A673 (cell line): ENCODE measurements around the gene PIGO. TPM values are rescaled to one million over a fixed set of nuclear protein-coding genes. Genes with fewer than 3 reads are reported as not detected.

Experiments used
- BruUV-seq: library from RNA; stranded (reverse); fragments of 400-500 nt; replicated peaks from 2 replicates; lab custom pipeline; 2021; lab: Mats Ljungman, UMichigan
- CTCF ChIA-PET: fragments of 300-600 bp; sonication (Branson Sonifier 250); formaldehyde crosslinking; loops from one replicate; lab custom pipeline; 2022; ENCODE audit warnings: antibody characterized with exemption; lab: Charles Lee
- POLR2A ChIA-PET: fragments of 300-600 bp; sonication (Branson Sonifier 250); formaldehyde crosslinking; loops from one replicate; lab custom pipeline; 2022; ENCODE audit warnings: antibody characterized with exemption; ENCODE audit not compliant: low non-redundant PET; lab: Charles Lee
- DNase-seq: peaks from one replicate; pipeline ENCODE4 v3.0.0-alpha.2; 2015; ENCODE audit warnings: low spot score
- H3K27ac ChIP-seq: fragments of 200-600 bp; sonication (generic); 2 replicates; pipeline ENCODE4 v1.5.1; 2016; ENCODE audit warnings: mixed run types, low read depth, mild to moderate bottlenecking, mixed read lengths, antibody characterized with exemption, low read length; ENCODE audit not compliant: poor library complexity, severe bottlenecking
- H3K27me3 ChIP-seq: fragments of 200-600 bp; sonication (generic); replicated peaks from 2 replicates; pipeline ENCODE4 v1.6.1; 2017; ENCODE audit warnings: mixed run types, low read depth, mild to moderate bottlenecking, mixed read lengths, antibody characterized with exemption, low read length; ENCODE audit not compliant: insufficient read depth, poor library complexity
- H3K36me3 ChIP-seq: fragments of 200-600 bp; sonication (generic); 2 replicates; pipeline ENCODE4 v1.6.1; 2016; ENCODE audit warnings: mixed run types, mild to moderate bottlenecking, mixed read lengths, antibody characterized with exemption, low read length; ENCODE audit not compliant: insufficient read depth, poor library complexity, severe bottlenecking
- H3K4me1 ChIP-seq: fragments of 200-600 bp; sonication (generic); 2 replicates; pipeline ENCODE4 v1.6.1; 2017; ENCODE audit warnings: mixed run types, mild to moderate bottlenecking, mixed read lengths, antibody characterized with exemption, low read length; ENCODE audit not compliant: insufficient read depth, poor library complexity, severe bottlenecking
- H3K4me3 ChIP-seq: fragments of 200-600 bp; sonication (generic); 2 replicates; pipeline ENCODE4 v1.5.1; 2016; ENCODE audit warnings: low read depth, mixed run types, mild to moderate bottlenecking, mixed read lengths, low read length; ENCODE audit not compliant: poor library complexity, severe bottlenecking
- H3K9me3 ChIP-seq: fragments of 200-600 bp; sonication (generic); 2 replicates; pipeline ENCODE4 v1.6.1; 2016; ENCODE audit warnings: mixed run types, low read depth, mild to moderate bottlenecking, mixed read lengths, antibody characterized with exemption, low read length; ENCODE audit not compliant: poor library complexity, severe bottlenecking
- EZH2 ChIP-seq: fragments of 200-600 bp; sonication (generic); IDR thresholded peaks from 2 replicates; pipeline ENCODE4 v1.6.1; 2017; ENCODE audit warnings: borderline replicate concordance, low read depth, mild to moderate bottlenecking, mixed read lengths, antibody characterized with exemption, low read length; ENCODE audit not compliant: poor library complexity, severe bottlenecking
- intact Hi-C: fragments of 100-400 bp; cut with micrococcal nuclease; formaldehyde crosslinking; loops from one replicate; pipeline ENCODE4 v1.10.0; 2022; ENCODE audit not compliant: unreplicated experiment
- total RNA-seq: library from RNA; stranded (reverse); gene quantifications from 2 replicates; pipeline ENCODE4 v1.2.3, GENCODE V29; 2021
- TF ChIP-seq, protein P1 (sequence below): fragments of 300-800, 200-600 bp; sonication (generic); conservative IDR thresholded peaks from 2 replicates; pipeline ENCODE4 v1.5.1; 2017; ENCODE audit warnings: low read depth, mild to moderate bottlenecking, antibody characterized with exemption, low read length, moderate library complexity, mixed read lengths

PIGO gene
- total RNA-seq, 1 experiment from 2014 or later = 32.9 TPM

DNA sequence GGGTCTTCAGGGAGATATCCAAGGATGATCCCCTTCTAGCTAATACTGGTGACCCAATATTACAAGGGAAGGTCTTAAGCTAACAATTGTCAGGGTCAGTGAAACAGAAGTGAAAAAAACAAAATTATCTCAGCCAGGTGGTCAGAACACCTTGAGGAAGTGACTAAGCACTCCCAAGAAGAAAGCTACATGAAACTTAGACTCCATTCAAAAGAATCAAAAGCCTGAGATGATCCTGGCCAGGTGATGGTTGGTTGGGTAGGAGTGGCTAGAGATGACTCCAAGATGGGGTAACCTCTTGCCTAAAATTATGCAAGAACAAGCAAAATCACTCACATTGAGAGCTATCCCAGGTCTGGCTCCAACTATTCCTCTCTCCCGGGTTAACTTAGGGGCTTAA is 29.3 kb downstream of the PIGO start:
- POLR2A ChIA-PET = interaction anchor here (0.7 kb wide), 1 partner anchor 313 kb away, joined by 8 read pairs; no protein-coding TSS in a partner anchor
- no TSS peak for BruUV-seq
- no peaks in the 10 kb centered on the region for H3K27me3 ChIP-seq

DNA sequence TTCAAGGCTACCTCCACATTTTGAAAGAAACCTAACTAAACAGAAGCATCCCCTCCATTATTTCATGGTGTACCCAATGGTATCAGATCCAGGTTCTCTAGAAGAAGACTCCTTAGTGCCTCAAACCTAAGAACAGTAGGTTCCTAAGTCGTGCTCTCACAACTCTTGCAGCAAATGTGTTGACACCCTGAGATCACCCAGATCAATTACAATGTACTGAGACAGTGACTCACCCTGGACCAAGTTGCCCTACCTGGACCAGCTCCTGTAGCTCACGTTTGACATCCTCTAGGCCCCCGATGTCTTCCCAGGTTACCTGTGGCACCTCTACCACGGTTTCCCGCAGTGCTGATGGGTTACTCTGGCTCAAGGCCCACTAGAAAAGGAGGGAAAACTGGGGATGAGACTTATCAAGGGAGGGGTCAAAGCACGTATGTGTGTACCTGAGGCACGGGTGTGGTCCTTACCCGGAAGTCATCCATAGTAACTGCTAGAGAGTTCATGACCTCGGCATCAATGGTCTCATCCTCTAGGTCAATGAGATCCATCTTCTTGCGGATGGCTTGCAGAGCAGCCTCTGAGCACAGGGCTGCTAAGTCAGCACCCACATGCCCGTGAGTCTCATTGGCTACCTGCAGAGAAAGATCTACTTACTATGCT is 35.7 kb downstream of the PIGO start:
- intact Hi-C loops = no loop called here
- H3K9me3 ChIP-seq = no peaks in the 10 kb centered on the region
- H3K4me1 ChIP-seq = no peaks in the 10 kb centered on the region
- H3K4me3 ChIP-seq = no peak overlapping the region
- H3K36me3 ChIP-seq = peaks cover 100% of the 10 kb centered on the region
- CTCF ChIA-PET = no interaction called here
- TF ChIP-seq EZH2 = no peak
- no TSS peak for BruUV-seq
- no peak overlapping the region for H3K27ac ChIP-seq
- H3K27me3 ChIP-seq = no peaks in the 10 kb centered on the region
- DNase-seq = no peak
- POLR2A ChIA-PET = no interaction called here

More for the DNA sequence above, 29.3 kb downstream of the PIGO start:
- TF ChIP-seq, protein P1, sequence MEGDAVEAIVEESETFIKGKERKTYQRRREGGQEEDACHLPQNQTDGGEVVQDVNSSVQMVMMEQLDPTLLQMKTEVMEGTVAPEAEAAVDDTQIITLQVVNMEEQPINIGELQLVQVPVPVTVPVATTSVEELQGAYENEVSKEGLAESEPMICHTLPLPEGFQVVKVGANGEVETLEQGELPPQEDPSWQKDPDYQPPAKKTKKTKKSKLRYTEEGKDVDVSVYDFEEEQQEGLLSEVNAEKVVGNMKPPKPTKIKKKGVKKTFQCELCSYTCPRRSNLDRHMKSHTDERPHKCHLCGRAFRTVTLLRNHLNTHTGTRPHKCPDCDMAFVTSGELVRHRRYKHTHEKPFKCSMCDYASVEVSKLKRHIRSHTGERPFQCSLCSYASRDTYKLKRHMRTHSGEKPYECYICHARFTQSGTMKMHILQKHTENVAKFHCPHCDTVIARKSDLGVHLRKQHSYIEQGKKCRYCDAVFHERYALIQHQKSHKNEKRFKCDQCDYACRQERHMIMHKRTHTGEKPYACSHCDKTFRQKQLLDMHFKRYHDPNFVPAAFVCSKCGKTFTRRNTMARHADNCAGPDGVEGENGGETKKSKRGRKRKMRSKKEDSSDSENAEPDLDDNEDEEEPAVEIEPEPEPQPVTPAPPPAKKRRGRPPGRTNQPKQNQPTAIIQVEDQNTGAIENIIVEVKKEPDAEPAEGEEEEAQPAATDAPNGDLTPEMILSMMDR = no peak
- Histone ChIP-seq H3K4me1 (peaks cover 6% of the 10 kb centered on the region), H3K4me3 (no peak overlapping the region), H3K9me3 (no peaks in the 10 kb centered on the region), H3K36me3 (peaks cover 75% of the 10 kb centered on the region), H3K27ac (no peak overlapping the region)
- CTCF ChIA-PET = interaction anchor here (1.1 kb wide), 1 partner anchor 16 kb away, joined by 3 read pairs; no protein-coding TSS in a partner anchor
- no peak for DNase-seq
- intact Hi-C loops = no loop called here

DNA sequence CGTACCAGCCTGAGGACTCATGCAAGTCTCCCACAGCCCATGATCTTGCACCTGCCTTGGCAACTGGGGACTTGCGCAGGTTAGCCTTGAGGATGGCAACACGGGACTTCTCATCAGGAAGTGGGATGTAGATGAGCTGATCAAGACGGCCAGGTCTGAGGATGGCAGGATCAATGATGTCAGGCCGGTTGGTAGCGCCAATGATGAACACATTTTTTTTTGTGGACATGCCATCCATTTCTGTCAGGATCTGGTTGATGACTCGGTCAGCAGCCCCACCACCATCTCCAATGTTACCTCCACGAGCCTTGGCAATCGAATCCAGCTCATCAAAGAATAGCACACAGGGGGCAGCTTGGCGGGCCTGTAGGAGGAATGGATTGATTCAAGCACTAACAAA is 37.0 kb downstream of the PIGO start:
- Histone ChIP-seq H3K4me3 (no peak overlapping the region), H3K9me3 (no peaks in the 10 kb centered on the region), H3K27me3 (no peaks in the 10 kb centered on the region), H3K4me1 (no peaks in the 10 kb centered on the region), H3K27ac (no peak overlapping the region), H3K36me3 (peaks cover 95% of the 10 kb centered on the region)
- intact Hi-C loops = no loop called here
- ChIA-PET POLR2A (no interaction called here), CTCF (no interaction called here)
- no peak for DNase-seq
- TF ChIP-seq, protein P1 = no peak
- no peak for TF ChIP-seq EZH2
- TSS peak; percentile 3 for BruUV-seq

DNA sequence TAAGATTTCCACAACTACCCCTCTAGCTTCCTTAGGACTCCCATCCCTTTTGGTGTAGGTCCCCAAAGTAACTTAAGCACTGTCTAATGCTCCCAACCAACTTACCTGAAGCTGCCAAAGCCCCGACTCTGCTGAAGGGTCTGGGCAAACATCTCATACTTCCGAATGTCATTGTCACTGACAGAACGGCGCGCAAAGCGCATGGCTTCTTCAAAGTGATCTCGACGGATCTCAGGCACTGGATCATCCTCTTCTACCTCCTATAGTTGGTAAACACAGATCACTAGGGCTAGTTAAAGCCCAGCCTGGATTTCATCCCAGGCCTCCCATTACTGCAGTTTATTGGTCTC is 39.1 kb downstream of the PIGO start:
- no TSS peak for BruUV-seq
- Histone ChIP-seq H3K4me3 (no peak overlapping the region), H3K9me3 (no peaks in the 10 kb centered on the region), H3K4me1 (no peaks in the 10 kb centered on the region), H3K36me3 (peaks cover 73% of the 10 kb centered on the region), H3K27me3 (no peaks in the 10 kb centered on the region), H3K27ac (no peak overlapping the region)
- POLR2A ChIA-PET = no interaction called here
- CTCF ChIA-PET = interaction anchor here (0.6 kb wide), 2 partner anchors 14 to 161 kb away, joined by 3 to 10 read pairs; no protein-coding TSS in a partner anchor
- DNase-seq = no peak
- intact Hi-C loops = no loop called here
- no peak for TF ChIP-seq EZH2
- TF ChIP-seq, protein P1 = no peak
